ENCODE results near the gene NECAP2. TPM values are rescaled to one million over a fixed set of nuclear protein-coding genes. Genes with fewer than 3 reads are reported as not detected.

The NECAP2 gene
- total RNA-seq, 1 donor from 2014 or later, result 43.2 TPM

GRCh38 chr1:16405441-16405840 lies 35.1 kb upstream of the NECAP2 start:
- TF ChIP-seq CTCF (IDR thresholded peaks at IDR 0.05; ENCODE audit: unreplicated experiment), result no peak
- Mint-ChIP-seq H3K9me3 (ENCODE audit: low read depth) (no peaks in the 10 kb centered on the region), H3K36me3 (ENCODE audit: insufficient read depth) (no peaks in the 10 kb centered on the region), H3K4me1 (ENCODE audit: low read depth) (no peaks in the 10 kb centered on the region), H3K27ac (no peak overlapping the region), H3K27me3 (no peaks in the 10 kb centered on the region), H3K4me3 (ENCODE audit: low read depth) (no peak overlapping the region)
- DNase-seq (ENCODE audit: low spot score, unreplicated experiment), result no peak

- no peaks in the 10 kb centered on the region for H3K36me3 Mint-ChIP-seq (ENCODE audit: insufficient read depth)
- DNase-seq (ENCODE audit: low spot score, unreplicated experiment), result no peak
- TF ChIP-seq CTCF (IDR thresholded peaks at IDR 0.05; ENCODE audit: unreplicated experiment), result no peak
- H3K4me1 Mint-ChIP-seq (ENCODE audit: low read depth), result no peaks in the 10 kb centered on the region
- no peaks in the 10 kb centered on the region for H3K9me3 Mint-ChIP-seq (ENCODE audit: low read depth)
- no peak overlapping the region for H3K27ac Mint-ChIP-seq
- peaks cover 2% of the 10 kb centered on the region for H3K27me3 Mint-ChIP-seq
- H3K4me3 Mint-ChIP-seq (ENCODE audit: low read depth), result no peak overlapping the region
These were observed 33.7 kb upstream of the NECAP2 start for GRCh38 chr1:16406868-16407267.

GRCh38 chr1:16409536-16410152 lies 30.9 kb upstream of the NECAP2 start:
- Mint-ChIP-seq H3K36me3 (ENCODE audit: insufficient read depth) (no peaks in the 10 kb centered on the region), H3K4me3 (ENCODE audit: low read depth) (no peak overlapping the region), H3K9me3 (ENCODE audit: low read depth) (no peaks in the 10 kb centered on the region), H3K4me1 (ENCODE audit: low read depth) (no peaks in the 10 kb centered on the region), H3K27me3 (peaks cover 9% of the 10 kb centered on the region), H3K27ac (no peak overlapping the region)
- DNase-seq (ENCODE audit: low spot score, unreplicated experiment), result no peak
- no peak for TF ChIP-seq CTCF (IDR thresholded peaks at IDR 0.05; ENCODE audit: unreplicated experiment)

- Mint-ChIP-seq H3K9me3 (ENCODE audit: low read depth) (no peaks in the 10 kb centered on the region), H3K27ac (no peak overlapping the region), H3K4me1 (ENCODE audit: low read depth) (no peaks in the 10 kb centered on the region), H3K4me3 (ENCODE audit: low read depth) (no peak overlapping the region), H3K27me3 (peaks cover 9% of the 10 kb centered on the region), H3K36me3 (ENCODE audit: insufficient read depth) (no peaks in the 10 kb centered on the region)
- no peak for TF ChIP-seq CTCF (IDR thresholded peaks at IDR 0.05; ENCODE audit: unreplicated experiment)
- no peak for DNase-seq (ENCODE audit: low spot score, unreplicated experiment)
These were observed 29.7 kb upstream of the NECAP2 start for GRCh38 chr1:16410803-16411202.

GRCh38 chr1:16413191-16413590 lies 27.3 kb upstream of the NECAP2 start:
- Mint-ChIP-seq H3K9me3 (ENCODE audit: low read depth) (no peaks in the 10 kb centered on the region), H3K27me3 (peaks cover 9% of the 10 kb centered on the region), H3K36me3 (ENCODE audit: insufficient read depth) (no peaks in the 10 kb centered on the region), H3K4me3 (ENCODE audit: low read depth) (no peak overlapping the region), H3K27ac (no peak overlapping the region), H3K4me1 (ENCODE audit: low read depth) (no peaks in the 10 kb centered on the region)
- DNase-seq (ENCODE audit: low spot score, unreplicated experiment), result no peak
- TF ChIP-seq CTCF (IDR thresholded peaks at IDR 0.05; ENCODE audit: unreplicated experiment), result no peak

All from progenitor cell of endocrine pancreas (in vitro differentiated cells).